ENCODE measurements around the gene NFE2L2.

GRCh38 chr2:177183860-177184259 is 80.7 kb downstream of the NFE2L2 start:
- TF ChIP-seq EZH2 (IDR thresholded peaks at IDR 0.05; ENCODE audit: insufficient read depth, poor library complexity, severe bottlenecking), result no peak
- no peak for TF ChIP-seq EZH2phosphoT487 (IDR thresholded peaks at IDR 0.05; ENCODE audit: insufficient read depth, low read depth)
